ENCODE measurements around the gene SEPTIN6.
A peak's percentile ranks its signal among the peaks of the same experiment; 100 is the strongest.

Gene SEPTIN6

DNA sequence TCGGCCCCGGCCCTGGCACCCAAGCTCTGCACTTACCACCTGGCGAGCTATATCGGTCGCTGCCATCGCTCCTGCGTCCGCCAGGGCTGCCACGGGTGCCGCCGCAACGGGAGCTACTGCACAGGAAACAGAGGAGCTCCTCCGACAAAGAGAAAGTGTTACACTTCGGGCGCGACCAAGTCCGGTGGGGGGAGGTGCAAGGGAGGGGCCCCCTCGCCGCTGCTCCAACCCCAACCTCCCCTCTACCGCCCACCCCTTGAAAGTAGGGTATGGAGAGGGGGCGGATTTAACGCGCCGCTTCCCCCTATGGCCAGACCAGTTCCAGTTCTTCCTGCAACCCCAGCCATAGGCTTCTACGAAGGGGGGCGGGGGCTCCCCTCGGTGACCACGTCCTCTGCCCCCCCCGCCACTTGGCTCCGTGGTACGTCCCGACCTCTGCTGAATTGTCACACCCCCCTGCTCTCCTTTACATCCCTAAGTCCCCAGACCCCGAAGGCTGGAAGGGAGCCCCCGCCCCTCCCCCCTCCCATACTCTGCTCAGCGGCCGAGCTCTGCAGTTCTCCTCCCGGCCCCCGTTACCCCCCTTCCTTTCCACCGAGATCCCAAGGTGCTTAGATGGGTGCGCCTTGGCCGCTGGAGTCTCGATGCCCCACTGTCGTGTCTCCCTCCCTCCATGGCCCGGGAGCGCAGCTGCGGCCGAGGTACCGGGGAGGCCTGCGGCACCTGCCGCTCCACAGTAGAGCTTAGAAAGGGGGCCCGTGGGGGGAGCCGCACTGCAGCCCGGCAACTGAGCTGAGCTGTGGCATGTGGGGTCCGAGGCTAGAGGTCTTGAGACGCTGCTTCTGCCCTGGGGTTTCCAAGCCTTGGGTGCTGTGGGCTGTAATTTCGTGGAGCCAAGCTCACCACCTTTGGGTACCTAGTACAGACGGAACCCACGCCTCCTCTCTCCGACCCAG, at the start of gene SEPTIN6:
SEPTIN6 (minus strand) TSS at position 129 of the 956 bp plus-strand sequence; CDS start at position 66, 63 bp downstream.
- peak; percentile 75 for DNase-seq (ENCODE audit: low read depth)

- DNase-seq (ENCODE audit: low read depth) = no peak
These were observed 45.8 kb upstream of the SEPTIN6 start for GRCh38 chrX:119738742-119739141.

- no peak for DNase-seq (ENCODE audit: low read depth)
These were observed 43.3 kb upstream of the SEPTIN6 start for GRCh38 chrX:119736206-119736764.

GRCh38 chrX:119735467-119735866, 42.5 kb upstream of the SEPTIN6 start:
- DNase-seq (ENCODE audit: low read depth) = no peak

- no peak for DNase-seq (ENCODE audit: low read depth)
These were observed 42.0 kb upstream of the SEPTIN6 start for GRCh38 chrX:119734897-119735339.

DNA sequence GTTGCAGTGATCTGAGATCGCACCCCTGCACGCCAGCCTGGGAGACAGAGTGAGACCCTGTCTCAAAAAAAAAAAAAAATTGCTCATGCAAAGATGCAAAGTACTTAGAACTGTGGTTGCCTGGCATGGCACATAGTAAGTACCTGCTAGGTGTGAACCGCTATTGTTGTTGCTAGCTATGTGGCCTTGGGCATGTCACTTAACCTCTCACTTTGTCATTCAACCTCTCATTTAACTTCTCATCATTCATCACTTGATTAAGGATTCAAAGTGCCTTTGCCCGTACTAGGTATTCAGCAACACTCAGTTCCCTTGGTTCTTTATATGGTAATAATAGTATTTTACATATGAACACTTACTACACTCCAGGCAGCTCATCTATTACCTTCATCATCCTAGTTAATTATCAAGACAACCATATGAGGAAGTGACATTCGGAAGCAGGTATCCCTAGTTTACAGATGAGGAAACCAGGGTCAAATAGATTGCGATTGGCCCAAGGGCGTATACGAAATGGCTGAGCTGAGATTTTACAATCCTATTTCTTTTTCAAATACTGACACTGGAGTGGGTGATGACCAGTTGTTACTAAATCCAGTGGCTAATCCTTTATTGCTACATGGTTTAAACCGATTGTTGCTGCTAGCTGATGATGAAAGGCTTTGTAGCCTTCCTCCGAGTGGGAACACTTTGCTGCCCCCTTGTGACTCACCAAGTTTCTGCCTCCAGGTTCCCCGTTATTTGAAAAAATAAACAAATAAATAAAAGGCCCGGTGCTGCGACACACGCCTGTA, 36.6 kb upstream of the SEPTIN6 start:
- DNase-seq (ENCODE audit: low read depth) = peak; percentile 13

DNA sequence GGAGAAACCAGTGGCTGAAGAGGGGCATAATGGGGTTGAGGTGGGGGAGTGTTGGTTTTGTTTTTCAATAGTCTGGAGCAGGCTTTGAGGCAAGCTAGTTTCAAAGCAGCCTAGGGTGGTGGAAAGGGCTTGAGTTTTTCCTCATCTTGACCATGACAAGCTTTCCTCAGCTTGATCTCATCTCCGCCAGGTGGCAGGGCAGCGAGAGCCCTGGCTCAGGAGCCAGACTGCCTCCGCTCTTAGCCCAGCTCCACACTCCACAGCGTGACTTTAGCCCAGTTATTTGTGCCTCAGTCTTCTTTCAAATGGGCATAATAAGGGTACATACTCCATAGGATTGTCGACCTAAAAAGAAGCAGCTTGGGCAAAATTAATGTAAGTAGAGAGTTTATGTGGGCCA, 35.5 kb upstream of the SEPTIN6 start:
- no peak for DNase-seq (ENCODE audit: low read depth)

GRCh38 chrX:119726900-119727555, 34.1 kb upstream of the SEPTIN6 start:
- DNase-seq (ENCODE audit: low read depth) = no peak

GRCh38 chrX:119721926-119722325, 29.0 kb upstream of the SEPTIN6 start:
- no peak for DNase-seq (ENCODE audit: low read depth)

DNA sequence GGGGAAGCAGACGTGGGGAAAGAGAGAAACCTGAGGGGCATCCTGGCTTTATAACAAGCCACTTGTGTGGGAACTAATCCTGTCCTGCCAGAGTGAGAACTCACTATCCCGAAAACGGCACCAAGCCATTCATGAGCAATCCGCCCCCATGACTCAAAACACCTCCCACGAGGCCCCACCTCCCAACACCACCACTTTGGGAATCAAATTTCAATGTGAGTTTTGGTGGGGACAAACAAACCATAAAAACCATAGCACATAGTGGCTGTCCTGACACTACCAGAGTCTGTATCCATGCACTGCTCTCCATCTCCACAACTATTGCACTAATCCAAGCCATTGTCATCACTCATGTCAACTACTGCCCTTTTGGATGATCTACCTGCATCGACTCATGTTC, 28.5 kb upstream of the SEPTIN6 start:
- no peak for DNase-seq (ENCODE audit: low read depth)

DNA sequence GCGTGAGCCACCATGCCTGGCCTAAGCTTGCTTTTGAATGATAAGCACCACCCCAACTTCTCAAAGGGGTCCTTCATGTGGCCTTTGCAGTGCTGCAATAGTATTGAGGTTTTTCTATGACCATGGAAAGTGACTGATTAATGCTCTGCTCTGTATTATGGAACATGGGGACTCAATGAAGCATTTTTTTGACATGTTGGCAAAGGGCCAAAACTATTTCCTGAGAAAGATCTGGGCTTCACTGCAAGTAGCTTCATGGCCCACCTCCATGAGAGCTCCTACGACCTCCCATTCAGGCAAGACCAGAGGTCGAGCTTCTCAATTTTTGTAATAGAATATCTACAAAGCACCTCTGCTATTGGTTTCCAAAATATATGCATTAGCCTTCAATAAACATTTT, 16.7 kb upstream of the SEPTIN6 start:
- DNase-seq (ENCODE audit: low read depth) = no peak

DNA sequence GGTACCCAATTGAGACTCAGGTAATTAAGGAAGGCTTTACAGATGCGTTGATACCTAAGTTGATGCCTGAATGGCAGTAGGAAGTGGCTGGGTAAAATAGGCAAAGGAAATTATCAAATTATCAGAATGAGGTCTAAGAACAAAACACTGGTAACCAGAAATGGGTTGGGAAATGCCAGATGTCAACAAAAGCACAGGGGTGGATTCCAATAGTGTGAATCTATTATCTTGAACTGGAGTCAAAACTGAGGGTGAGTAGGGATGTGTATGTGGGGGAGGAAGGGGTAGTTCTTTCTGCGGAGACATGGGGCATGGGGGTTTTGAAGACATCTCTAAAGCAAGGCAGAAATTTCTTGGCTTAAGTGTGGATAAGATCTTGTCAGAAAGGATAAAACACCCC, 16.0 kb upstream of the SEPTIN6 start:
- no peak for DNase-seq (ENCODE audit: low read depth)

DNA sequence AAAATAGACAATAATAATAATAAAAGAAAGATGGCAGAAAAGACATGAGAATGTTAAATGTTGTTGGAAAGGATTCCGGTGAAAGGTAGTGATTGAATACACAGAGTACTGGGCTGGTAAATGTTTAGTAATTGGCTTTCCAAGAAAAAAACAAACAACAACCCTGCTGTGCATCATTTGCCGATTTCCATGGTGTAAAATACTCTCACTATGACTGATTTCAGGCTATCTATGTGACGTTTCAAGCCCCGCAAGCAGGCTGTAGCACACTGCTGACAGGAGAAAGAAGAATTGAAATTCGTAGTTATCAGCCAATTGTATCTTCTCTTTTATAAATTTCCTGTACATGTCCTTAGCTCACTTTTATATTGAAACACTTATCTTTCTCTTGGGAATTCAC, 13.6 kb upstream of the SEPTIN6 start:
- DNase-seq (ENCODE audit: low read depth) = no peak

DNA sequence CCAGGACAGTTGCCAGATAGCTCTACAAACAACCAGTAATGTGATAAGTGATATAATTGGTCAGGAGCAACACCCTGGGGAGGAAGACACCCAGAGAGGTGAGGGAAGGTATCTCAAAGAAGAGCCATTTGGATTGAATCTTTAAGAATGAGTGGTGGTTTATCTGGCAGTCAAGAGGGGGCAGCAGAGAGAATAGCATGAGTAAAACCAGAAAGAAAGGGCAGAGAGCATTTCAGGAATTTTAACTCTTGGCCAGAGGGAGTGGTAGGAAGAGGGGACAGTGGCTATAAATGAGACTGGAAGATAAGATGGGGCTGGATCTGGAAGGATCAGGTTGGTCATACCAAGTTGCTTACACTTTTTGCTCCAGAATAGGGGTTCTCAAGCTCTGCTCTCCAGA, 5.9 kb upstream of the SEPTIN6 start:
- no peak for DNase-seq (ENCODE audit: low read depth)

DNA sequence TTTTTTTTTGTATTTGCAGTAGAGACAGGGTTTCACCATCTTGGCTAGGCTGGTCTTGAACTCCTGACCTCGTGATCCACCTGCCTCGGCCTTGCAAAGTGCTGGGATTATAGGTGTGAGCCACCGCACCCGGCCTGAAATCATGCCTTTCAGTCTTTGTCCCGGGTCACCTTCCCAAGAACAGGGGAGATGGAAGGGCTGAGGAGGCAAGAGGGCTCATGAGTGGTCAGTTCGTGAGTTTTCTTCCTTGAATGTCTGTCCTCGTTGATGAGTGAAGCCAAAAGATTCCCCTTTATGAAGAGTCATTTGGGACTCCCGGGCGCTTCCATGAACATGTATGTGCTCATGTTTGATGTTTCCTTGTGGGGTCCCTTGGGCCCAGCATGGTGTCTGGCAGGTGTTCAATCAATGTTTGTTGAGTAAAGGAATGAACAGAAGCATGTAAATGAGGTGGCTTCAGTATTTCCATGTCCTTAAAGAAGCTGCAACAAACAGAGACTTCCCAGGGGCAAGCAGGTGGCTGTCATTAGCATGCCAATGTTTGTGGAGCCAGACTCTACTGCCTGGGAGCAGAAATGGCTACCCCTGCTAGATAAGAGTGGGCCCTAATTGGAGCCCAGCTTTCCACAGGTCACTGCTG, 3.4 kb upstream of the SEPTIN6 start:
- DNase-seq (ENCODE audit: low read depth) = no peak

DNA sequence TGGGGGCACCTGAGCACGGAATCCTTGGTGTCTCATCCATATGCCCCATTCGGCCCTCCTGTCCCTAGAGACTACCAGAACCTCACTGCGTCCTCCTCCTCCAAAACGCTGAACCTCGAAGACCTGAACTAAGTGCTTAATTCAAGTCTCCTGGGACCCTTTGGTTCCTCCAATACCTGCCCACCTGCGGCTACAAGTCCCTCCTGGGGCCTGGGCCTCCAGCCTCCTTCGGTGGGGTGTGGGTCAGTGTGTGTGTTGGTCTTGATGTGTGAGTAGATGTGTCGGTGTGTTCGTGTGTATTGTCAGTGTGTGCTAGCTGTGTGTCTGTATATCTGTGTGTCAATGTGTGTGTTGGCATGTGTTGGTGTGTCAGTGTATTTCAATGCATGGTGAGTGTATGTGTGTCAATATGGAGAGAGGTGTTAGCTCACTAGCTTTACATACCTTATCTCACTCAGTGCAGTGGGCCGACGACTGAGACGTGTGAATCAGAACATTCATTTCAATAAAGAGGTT, 2.6 kb upstream of the SEPTIN6 start:
- no peak for DNase-seq (ENCODE audit: low read depth)

DNA sequence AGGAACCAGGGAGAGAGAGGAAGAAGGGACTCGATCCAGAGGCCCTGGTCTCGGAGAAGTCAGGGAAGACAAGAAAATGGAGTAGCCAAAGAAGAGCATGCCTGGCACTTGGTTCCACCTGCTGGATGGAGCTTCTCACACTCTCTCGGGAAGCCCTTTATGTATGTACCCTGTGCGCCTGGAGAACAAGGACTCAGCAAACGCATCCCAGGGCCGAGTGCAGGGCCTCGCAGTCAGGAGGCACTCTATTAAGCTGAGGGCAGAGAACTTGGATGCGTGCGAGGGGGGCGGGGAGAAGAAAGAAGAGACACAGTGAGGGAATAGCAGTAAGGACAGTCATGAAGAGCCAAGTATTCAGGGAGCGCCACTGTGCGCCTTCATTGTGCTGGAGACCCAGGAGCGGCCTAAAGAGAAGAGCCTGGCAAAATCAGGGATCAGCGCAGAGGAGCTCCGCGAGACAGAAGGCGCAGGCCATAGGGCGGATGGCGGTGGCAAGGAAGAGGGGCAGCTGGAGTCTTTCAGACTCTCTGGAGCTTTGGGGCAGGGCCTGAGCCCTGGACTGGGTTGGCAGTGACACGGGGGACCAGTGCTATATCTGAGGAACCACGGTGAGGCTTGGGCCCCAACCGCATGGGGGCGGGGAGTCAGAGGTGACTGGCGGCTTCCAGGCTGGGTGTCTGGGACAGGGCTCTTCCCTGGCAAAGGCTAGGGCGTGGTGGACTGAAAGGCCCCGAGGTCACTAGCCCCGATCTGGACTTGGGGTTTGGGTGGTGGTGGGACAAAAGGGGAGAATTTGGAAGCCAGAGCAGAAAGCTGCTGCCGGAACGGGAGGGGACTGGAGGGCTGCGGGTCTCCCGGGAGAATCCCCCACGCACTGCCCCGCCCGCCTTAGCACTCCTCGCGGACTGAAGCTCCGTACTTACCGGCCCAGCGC, 1.9 kb upstream of the SEPTIN6 start:
- no peak for DNase-seq (ENCODE audit: low read depth)

DNA sequence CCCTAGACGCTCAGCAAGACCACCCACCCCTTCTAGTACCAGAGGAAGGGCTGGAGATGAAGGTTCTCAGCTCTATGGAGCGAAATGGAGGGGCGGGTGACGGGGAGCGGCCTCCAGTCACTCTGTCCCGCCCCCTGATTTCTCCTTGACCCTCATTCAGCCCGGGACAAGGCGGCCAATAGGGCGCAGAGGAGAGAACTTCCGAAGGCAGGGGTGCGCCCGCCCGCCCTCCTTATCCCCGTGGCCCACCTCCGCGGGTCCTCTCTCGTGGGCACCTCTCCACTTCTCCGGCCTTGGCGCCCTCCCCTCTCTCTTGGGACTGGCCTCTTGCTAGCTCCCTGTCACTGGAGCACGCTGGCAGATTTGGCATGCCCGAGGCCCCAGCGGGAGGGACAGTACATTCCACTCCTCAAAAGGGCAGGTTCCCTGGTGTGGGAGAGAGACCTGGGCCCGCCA, 1.1 kb upstream of the SEPTIN6 start:
- DNase-seq (ENCODE audit: low read depth) = no peak

- peak; percentile 47 for DNase-seq (ENCODE audit: low read depth)
These were observed 553 bp downstream of the SEPTIN6 start for GRCh38 chrX:119692191-119693039.
